ENCODE results near the gene COMMD6. TPM values are rescaled to one million over a fixed set of nuclear protein-coding genes. Genes with fewer than 3 reads are reported as not detected.

Gene COMMD6
- total and polyA plus RNA-seq, 2 of the 13 experiments (the other 11 are each of a cell fraction or from before 2014, with no cell fraction given): 97.0 to 164 TPM

- ChIA-PET CTCF (ENCODE audit: low intra/inter-chr PET ratio, low total read pairs) (no interaction called here), POLR2A (no interaction called here)
- Histone ChIP-seq H2AFZ (ENCODE audit: low read length) (no peak overlapping the region), H3K36me3 (replicated peaks in 1 of 2; ENCODE audit: control insufficient read depth in 1 of 2, insufficient read depth in 2 of 2, low read length in 2 of 2) (peaks cover 0 to 9% of the 10 kb centered on the region in 2 experiments; a peak in 1 of 5 replicates), H3K9ac (ENCODE audit: insufficient read depth, low read depth, low read length) (no peak overlapping the region), H3K4me3 (replicated peaks in 1 of 3; ENCODE audit: insufficient read depth in 1 of 3, low read depth in 2 of 3, low read length in 3 of 3) (no peak overlapping the region), H3K9me3 (ENCODE audit: low read length) (no peaks in the 10 kb centered on the region), H3K27me3 (ENCODE audit: control insufficient read depth in 1 of 2, insufficient read depth in 2 of 2, low read length in 2 of 2) (no peaks in the 10 kb centered on the region), H4K20me1 (ENCODE audit: insufficient read depth, low read length) (no peaks in the 10 kb centered on the region), H3K27ac (ENCODE audit: extremely low read length, insufficient read depth, low read length) (no peak overlapping the region), H3K4me2 (ENCODE audit: low read depth, low read length) (no peak overlapping the region), H3K4me1 (ENCODE audit: insufficient read depth, low read length) (no peaks in the 10 kb centered on the region), H3K79me2 (ENCODE audit: insufficient read depth, low read length) (no peaks in the 10 kb centered on the region)
- FAIRE-seq (no peak), DNase-seq (ENCODE audit: low spot score) (no peak), ATAC-seq (no peak)
- in situ Hi-C loops (cut with HindIII; ENCODE audit: extremely low pct_ligation_motif_present, low pct_unique_long_range_greater_than_20kb) (no loop called here), intact Hi-C loops (cut with micrococcal nuclease; ENCODE audit: unreplicated experiment) (no loop called here)
- WGBS (ENCODE audit: low lambda C conversion rate): 95% methylated on average over 3 of the region's 3 CpGs
- TF ChIP-seq FOXO4 (CRISPR knock-in tag; conservative IDR thresholded peaks at IDR 0.05) (no peak), REXO4 (CRISPR knock-in tag; IDR thresholded peaks at IDR 0.05; ENCODE audit: borderline replicate concordance) (no peak), IRF1 (CRISPR knock-in tag; IDR thresholded peaks at IDR 0.05; ENCODE audit: low read depth) (no peak), ELF3 (CRISPR knock-in tag; IDR thresholded peaks at IDR 0.05) (no peak), RELA (CRISPR knock-in tag; IDR thresholded peaks at IDR 0.05) (no peak), KDM2A (CRISPR knock-in tag; IDR thresholded peaks at IDR 0.05; ENCODE audit: borderline replicate concordance, low read depth) (no peak), HIC2 (CRISPR knock-in tag; IDR thresholded peaks at IDR 0.05; ENCODE audit: low read depth) (no peak), ZBTB37 (CRISPR knock-in tag; IDR thresholded peaks at IDR 0.05) (no peak), ZBTB7B (CRISPR knock-in tag; IDR thresholded peaks at IDR 0.05) (no peak), HNRNPK (IDR thresholded peaks at IDR 0.05; ENCODE audit: low read depth, low read length, poor library complexity, severe bottlenecking) (no peak), ZNF550 (CRISPR knock-in tag; IDR thresholded peaks at IDR 0.05; ENCODE audit: borderline replicate concordance) (no peak), DMTF1 (CRISPR knock-in tag; IDR thresholded peaks at IDR 0.05) (no peak), ZNF383 (CRISPR knock-in tag; IDR thresholded peaks at IDR 0.05; ENCODE audit: borderline replicate concordance) (no peak), NFRKB (IDR thresholded peaks at IDR 0.05) (no peak)
- no TSS peak for BruUV-seq (replicated peaks)
Measured at GRCh38 chr13:75579529-75579928, 41.9 kb upstream of the COMMD6 start.

All from HepG2 (cell line).